HEK293T (cell line): ENCODE results near the gene TMEM31.

ENCODE experiments used
- BHLHE40 ChIP-seq: fragments of 450-650 bp; IDR thresholded peaks from 2 replicates; pipeline ENCODE4 v1.6.1; 2016; ENCODE audit warnings: mild to moderate bottlenecking, moderate library complexity, borderline replicate concordance
- FOXK2 ChIP-seq: fragments of 450-650 bp; IDR thresholded peaks from 2 replicates; pipeline ENCODE4 v1.6.1; 2016; ENCODE audit warnings: mild to moderate bottlenecking
- SP1 ChIP-seq: fragments of 450-650 bp; IDR thresholded peaks from 2 replicates; pipeline ENCODE4 v1.6.1; 2017
- SUZ12 ChIP-seq: fragments of 450-650 bp; IDR thresholded peaks from 2 replicates; pipeline ENCODE4 v1.6.1; 2016; ENCODE audit warnings: mild to moderate bottlenecking

DNA sequence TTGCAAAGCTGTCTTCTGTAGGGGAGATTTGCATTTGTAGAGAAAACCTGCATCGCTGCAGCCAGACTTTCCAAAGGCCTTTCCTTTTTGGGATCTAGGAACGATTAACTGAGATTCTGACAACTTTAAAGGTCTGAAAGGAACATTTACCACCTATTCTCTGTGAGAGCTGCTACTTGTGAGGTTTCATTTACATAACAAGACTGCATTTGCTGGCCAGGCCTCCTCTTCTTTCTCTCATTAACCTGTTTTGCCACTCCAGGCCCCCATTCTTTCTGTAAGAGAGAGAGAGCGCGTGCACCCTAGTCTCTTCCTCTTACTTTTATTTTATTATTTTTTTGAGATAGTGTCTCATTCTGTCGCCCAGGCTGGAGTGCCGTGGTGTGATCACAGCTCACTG lies 31.6 kb downstream of the TMEM31 start:
- no peak for TF ChIP-seq BHLHE40
- no peak for TF ChIP-seq SUZ12
- no peak for TF ChIP-seq FOXK2
- TF ChIP-seq SP1 = no peak
